IPS DF 4.7 (cell line): ENCODE measurements around the gene GRK1.

ENCODE experiments used
- DNase-seq: peaks from one replicate; pipeline ENCODE4 v3.0.0-alpha.2; 2013; ENCODE audit warnings: low spot score; ENCODE audit errors: extremely low read depth

Gene GRK1

DNA sequence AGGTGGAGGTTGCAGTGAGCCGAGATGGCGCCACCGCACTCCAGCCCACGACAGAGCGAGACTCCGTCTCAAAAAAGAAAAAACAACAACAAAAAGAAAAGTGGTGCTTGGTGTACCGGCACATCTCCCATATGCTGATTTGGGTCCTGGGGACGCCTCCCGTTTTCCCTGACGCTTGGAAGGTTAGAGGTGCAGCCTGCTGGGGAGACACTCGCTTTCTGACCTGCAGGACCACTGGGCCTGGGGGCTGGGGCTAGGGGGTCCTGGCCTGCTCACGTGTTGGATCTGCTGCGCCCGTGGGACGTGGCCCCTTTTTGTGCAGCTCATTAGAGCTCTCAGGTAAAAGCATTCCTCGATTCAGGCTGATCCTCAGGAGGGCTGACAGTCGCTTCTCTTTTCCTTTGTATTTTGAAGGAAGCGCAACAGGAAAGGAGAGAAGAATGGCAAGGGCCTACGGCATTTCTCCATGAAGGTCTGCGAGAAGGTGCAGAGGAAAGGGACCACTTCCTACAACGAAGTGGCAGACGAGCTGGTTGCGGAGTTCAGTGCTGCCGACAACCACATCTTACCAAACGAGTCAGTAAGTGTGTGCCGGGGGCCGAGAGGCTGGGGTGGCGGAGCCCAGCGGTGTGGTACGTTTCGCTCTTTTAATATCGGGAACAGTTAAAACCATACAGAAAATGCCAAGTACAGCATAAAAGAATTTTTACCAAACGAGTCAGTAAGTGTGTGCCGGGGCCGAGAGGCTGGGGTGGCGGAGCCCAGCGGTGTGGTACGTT, 34.1 kb upstream of the GRK1 start:
- no peak for DNase-seq

DNA sequence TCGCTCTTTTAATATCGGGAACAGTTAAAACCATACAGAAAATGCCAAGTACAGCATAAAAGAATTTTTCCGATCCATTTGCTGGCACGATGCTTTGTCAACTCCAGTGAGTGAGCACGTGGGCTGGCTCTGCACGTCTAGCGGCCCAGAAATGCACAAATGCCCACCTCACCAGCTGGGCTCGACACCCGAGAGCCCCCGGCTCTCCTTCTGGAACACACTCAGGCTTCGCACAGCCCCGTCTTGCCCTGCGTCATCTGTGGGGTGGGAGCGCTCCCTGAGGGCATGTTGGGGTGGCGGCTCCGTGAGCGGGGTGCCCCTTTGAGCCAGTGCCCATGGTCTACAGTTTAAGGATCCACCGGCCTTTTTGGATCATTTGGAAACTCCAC, 33.5 kb upstream of the GRK1 start:
- DNase-seq, result no peak

DNA sequence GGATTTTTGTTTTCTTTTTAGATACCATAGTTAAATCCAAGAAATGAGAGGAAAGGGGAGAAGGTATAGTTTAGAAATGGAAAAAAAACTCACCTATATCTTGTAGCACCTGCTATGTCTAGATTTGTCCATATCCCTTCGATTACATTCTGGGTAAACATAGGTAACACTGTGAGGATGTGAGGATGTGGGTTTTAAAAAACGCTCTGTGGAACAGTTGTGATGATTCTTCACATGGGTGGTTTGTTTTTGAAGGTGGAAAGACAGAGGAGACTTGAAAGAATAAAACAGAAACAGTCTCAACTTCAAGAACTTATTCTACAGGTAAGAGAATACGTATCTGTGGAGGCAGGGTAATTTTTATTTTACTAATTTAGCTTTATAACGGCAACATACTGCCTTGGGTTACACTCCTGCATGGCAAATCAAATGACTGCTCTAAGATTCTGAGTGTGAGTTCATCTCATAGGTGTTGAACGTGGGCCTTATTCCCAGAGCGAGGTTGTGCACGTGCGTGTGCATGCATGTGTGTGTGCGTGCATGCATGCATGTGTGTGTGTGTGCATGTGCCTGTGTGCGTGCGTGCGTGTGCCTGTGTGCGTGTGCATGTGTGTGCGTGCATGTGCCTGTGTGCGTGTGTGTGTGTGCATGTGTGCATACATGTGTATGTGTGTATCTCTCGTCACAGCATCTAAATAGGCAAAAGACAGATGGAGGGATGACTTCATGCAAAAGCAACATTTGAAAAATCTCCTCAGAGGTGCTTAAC, 32.6 kb upstream of the GRK1 start:
- no peak for DNase-seq

DNA sequence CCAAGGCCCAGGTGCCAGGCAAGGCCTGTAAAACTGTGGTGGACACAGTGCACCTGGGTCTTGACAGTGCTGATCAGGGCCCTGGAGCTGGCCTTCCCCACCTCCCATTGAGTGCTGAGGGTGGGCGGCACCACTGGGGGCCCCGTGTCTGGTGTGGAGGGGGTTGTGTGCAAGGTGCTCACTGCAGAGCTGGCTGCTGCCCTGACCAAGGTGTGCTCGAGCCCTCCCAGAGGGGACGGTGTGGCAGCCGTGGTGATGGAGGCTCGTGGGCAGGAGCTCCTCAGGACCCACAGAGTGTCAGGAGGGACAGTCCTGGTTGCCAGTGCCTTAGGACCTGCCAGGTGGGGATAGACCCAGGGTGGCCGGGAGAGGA, 32.0 kb upstream of the GRK1 start:
- DNase-seq, result no peak

DNA sequence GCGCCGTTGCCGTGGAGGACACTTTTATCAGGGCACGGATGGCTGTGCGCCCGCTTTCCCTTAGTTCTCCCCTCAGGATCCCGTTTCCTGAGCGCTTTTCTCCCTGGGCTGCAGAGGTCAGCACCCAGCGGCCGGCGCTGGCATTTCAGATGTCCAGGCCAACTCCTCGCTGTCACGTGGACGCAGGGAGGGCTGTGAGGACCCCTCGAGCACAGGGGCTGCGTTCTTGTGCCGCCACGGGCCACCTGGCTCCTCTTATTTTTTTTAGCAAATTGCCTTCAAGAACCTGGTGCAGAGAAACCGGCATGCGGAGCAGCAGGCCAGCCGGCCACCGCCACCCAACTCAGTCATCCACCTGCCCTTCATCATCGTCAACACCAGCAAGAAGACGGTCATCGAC, 31.3 kb upstream of the GRK1 start:
- DNase-seq, result no peak

DNA sequence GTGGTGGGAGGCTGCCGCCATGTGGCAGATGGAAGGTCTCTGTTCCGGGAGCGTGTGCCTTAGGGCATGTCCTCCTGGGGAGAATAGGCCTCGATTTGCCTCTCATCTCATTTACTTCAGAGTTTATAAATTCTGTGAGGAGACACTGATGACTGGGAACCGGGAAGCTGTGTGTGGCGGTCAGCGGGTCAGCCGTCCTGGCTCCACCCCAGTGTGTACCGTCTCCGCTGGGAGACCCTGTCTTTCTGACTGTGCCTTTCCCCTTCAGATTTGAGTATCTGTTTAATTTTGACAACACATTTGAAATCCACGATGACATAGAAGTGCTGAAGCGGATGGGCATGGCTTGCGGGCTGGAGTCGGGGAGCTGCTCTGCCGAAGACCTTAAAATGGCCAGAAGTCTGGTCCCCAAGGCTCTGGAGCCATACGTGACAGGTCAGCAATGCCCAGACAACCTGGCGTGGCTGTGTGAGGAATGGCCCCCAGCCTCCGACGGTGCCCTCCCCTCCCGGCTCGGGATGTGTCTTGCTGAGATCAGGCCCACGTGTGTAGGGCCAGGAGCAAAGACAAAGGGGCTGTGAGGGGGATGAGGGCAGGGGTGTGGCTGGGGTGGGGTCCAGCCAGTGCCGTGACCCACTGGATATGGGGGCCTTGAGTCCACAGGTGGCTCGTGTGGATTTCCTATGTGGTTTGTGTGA, 30.6 kb upstream of the GRK1 start:
- DNase-seq, result no peak

DNA sequence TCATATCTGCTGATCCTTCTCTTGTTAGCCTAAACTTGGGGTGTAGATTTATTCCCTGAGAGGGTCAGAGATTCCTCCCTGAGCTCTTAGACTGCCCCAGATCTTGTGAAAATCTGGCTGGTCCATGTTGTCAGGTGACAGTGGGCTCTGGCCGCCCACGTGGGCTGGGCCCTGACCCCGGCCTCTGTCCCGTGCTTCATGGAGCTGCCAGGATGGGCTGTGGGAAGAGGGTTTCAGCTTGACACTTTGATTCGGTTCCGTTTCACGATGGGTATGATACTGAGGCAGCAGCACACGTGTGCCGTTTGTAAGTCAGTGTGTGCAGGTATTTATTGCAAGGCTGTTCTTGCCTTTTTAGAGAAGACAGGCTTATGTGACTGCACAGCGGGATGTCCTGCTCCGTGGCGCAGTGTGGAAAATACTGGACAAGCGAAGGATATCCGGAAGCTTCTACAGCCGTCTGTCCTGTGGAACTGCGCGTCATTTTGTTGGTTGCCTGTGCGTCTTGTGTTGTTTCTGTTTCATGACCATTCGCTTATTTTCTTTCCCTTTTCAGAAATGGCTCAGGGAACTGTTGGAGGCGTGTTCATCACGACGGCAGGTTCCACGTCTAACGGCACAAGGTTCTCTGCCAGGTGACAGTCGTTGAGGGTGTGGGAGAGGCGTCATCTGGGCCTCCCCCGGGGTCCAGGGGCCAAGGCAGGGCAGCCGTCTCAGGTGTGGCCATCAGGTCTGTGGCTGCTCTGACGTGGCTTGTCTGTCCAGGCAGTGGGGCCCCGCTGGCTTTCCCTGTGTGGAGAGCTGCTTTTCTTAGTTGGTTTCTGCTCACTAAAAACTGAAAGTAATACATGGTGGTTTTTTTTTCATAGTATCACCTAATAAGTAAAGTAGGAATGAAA, 29.5 kb upstream of the GRK1 start:
- DNase-seq, result no peak

DNA sequence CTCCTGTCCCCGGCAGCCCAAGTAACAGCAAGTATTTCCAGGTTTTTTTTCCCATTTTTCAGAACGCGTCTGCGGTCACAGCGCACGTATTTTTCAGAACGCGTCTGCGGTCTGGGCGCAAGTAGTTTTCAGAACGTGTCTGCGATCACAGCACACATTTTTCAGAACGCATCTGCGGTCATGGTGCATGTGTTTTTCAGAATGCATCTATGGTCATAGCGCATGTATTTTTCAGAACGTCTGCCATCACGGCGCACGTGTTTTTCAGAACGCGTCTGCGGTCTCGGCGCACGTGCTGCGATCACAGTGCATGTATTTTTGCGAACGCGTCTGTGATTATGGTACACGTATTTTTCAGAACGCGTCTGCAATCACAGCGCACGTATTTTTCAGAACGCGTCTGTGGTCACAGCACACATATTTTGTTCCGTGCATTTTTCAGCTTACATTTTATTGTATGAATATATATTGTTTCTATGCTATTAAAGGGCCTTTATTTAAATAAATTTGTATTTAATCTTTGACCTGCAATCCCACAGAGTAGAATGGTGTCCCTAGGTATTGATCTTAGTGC, 28.8 kb upstream of the GRK1 start:
- no peak for DNase-seq

DNA sequence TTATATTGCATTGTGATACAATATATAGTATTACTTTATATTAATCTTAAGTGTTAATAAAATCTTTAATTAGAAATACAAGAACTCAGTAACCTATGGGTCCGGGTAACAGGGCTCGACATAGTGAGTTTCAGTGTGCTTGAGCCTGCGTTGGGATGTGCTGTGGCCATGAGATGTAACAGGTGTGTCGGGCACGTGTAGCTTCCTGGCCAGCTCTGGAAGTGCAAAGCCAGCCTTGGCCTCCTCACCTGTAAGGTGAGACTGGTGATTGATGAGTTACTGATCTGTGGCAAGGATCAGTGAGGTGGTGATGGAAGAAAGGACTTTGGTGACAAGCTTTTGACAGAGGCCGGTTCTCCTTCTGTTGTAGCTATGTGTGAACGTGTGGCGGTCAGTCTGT, 28.2 kb upstream of the GRK1 start:
- DNase-seq, result no peak

DNA sequence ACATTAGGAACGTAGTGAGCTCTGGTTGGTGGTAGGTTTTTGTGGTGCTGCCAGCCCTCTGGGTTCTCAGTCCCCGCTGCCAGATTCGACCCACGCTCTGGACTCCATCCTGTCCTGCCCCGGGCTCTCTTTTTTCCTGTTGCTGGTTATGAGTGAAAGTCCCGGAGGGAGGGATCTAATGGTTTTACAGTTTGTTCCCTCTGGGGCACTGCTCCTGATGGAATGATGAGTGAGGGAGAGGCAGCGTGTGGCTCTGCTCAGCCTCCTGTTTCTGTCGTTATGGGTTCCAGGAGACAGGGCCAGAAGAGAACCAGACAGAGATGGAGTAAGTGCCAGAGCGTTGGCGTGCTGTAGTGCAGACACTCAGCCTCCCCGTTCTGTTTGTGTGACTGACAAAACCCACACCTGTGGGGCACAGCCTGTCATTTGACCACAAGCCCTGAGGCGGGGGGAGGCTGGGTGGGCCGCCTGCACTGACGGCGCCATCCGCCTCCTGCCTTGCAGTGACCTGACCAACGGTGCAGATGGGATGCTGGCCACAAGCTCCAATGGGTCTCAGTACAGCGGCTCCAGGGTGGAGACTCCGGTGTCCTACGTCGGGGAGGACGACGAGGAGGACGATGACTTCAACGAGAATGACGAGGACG, 27.3 kb upstream of the GRK1 start:
- no peak for DNase-seq

DNA sequence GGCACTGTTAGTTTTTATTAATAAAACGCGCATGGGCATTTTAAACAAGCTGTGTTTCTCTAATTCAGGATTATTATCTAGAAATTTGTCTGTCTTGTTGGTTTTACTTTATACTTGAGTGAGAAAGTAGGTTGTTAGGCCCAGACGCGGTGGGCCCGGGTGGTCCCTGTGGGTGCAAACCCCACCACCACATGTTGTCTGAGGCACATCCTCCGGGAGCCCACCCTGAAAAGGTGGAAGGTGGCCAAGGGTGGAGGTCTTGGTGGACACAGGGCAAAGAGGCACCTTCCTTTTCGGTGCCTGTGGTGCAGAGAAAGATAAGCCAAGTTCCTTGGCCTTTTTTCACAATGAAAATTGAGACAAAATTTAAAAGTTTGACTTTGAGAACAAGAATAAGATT, 25.6 kb upstream of the GRK1 start:
- no peak for DNase-seq

DNA sequence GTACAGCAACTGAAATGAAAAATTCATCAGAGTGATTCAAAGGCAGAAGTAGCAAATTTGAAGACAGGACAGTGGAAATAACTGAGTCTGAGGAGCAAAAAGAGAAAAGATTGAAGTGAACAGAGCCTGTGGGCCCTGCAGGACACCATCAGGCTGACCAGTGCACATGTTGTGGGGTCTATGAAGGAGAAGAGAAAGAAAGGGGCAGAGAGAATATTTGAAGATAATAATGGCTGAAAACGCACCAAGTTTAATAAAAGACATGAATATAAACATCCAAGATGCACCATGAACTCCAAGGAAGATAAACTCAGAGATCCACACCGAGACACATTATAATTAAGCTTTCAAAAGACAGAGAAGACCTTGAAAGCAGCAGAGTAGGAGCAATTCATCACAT, 24.5 kb upstream of the GRK1 start:
- no peak for DNase-seq

DNA sequence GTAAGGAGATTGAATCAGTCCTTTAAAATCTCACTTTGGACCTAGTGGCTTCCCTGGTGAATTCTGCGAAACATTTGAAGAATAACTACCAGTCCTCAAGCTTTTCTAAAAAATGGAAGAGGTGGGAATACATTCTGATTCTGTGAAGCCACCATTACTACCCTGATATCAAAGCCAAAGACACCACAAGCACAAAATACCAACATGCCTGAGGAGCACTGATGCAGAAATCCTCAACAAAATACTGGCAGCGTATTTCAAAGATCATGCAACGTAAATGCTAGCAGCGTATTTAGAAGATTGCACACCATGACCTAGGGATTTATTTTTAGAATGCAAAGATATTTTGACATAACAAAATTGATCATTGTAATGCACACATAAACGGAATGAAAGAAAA, 23.4 kb upstream of the GRK1 start:
- DNase-seq, result no peak

DNA sequence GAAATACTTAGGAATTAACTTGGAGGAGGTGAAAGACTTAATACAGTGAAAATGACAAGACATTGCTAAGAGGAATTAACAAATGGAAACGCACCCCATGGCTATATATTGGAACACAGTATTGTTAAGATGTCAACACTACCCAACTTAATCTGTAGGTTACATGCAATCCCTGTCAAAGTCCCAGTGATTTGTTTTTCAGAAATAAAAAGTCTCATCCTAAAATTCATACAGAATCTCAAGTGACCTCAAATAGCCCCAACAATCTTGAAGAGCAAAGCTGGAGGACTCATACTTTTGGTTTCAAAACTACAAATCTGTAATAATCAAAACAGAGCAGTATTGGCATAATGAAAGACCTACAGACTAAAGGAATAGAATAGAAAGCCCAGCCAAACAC, 22.2 kb upstream of the GRK1 start:
- no peak for DNase-seq

DNA sequence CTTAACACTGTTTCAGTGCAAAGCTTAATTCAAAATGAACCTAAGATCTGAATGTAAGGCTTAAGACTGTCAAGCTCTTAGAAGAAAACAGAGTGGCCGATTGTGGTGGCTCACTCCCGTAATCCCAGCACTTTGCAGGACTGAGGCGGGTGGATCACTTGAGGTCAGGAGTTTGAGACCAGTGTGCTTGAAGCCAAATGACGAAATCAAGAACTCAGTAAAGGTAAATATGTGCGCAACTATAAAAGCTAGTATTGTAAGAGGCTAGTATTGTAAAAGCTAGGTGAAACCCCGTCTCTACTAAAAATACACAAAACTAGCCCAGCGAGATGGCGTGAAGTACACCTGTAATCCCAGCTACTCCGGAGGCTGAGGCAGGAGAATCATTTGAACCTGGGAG, 21.7 kb upstream of the GRK1 start:
- no peak for DNase-seq

DNA sequence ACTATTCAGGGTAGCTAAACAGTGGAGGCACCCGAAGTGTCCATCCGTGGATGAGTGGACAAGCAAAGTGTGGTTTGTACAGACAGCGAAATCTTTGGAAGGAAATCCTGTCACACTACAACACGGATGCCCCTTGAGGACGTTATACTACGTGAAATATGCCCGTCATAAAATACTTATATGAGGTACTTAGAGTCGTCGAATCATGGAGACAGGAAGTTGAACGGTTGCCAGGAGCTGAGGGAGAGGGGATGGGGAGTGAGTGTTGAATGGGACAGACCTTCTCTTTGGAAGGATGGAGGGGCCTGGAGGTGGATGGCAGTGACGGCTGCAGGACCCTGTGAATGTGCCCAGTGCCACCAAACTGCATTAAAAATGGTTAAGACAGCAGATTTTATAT, 20.6 kb upstream of the GRK1 start:
- no peak for DNase-seq

DNA sequence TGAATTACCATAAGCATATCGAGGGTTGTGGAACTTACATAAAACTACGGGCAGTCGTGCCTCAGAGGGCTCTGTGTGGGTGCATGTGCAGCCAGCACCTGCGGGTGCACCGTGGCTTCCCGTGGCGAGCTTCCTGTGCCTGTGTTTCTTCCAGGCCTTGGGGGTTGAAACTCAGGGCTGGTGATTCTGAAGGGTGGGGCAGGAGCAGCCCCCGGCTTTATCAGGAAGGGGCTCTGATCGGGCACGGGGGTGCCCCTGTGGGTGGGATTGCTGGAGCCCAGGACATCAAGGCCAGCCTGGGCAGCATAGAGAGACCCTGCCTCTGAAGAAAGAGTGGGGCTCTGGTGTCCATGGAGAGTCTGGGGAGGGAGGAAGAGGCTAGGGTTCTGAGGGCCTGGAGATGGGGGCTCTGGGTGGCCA, 20.1 kb upstream of the GRK1 start:
- DNase-seq, result no peak

DNA sequence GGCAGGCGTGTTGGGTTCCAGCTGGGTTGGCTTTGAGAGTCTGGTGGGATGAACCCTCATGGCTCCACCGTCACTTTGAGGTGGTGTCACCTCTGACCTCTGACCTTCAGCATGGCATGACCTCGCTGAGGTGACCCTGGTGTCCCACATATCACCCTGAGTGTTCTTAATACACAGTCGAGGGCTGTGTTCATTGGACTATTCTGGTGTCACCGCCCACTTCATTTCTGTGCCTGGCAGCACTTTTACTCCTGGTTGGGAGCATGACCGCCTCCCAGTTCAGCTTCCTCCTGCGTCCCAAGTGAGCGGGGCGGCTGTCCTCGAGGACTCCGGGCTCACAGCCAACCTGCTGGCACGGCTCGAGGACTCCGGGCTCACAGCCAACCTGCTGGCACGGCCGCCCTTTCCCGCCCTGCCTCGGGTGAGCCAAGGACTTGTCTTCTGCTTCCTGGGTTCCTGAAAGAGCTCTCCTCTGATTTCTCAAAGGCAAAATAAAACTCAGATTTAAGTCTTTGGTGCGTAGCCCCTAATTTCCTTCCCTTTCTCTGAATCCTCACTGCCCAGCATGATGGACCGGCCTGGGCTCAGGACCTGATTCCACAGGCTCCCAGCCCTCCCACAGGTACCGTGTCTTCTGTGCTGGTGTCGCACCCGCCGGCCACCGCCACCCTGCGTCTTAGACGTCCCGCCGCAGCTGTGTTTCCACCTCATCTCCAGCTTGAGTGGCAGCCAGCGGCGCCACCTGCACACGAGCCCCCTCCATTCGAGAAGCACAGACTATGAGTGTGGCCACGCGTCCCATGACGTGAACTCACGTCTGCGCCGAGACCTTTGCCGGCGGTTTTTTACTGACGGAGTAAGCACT, 19.4 kb upstream of the GRK1 start:
- DNase-seq, result no peak

DNA sequence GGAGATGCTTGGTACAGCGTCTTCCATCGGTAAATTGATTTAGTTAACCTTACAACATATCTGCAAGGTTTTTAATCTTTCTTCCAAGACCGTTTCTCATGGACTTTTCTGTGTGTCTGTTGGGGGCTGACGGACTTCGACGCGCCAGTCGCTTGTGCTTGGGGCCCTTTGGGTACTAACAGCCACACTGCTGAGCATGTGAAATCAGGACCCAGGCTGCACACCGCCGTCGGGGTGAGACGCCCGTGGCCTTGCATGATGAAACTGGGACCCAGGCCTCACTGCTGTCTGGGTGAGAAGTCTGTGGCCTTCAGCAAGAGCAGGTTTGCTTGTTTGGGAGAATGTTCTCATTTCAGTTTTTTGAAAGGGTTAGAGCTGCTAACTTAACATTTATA, 18.8 kb upstream of the GRK1 start:
- no peak for DNase-seq

DNA sequence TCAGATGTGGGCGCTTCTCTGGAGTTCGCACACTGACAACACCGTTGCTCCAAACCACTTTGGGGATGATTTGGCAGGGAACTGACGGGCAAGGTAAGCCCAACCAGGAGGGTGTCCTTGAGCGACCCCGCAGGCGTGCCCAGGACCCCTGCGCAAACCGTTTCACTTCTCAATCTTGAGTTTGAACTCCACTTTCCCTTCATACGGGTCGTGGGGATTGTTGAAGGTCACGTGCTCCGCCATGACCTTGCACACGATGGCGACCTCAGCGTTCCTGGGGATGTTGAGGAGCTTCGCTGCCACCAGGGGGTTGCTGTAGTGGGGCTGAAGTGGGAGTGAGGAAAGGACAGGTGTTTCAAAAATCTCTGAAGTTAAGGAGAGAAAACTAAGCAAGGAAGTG, 17.8 kb upstream of the GRK1 start:
- no peak for DNase-seq
